Stimulated activated CD4-positive, alpha-beta T cell treated with anti-CD3 and anti-CD28 coated beads, Interleukin-1b, Interleukin-23, amount 100 ng/mL, for 4 hours (primary cell): Measurements from ENCODE around the gene SLC13A2.

Experiments
- DNase-seq, 2 donors: peaks; one replicate each; pipeline ENCODE4 v3.0.0-alpha.2; 2020; ENCODE audit warnings: low read depth in 2 of 2

SLC13A2 gene

DNA sequence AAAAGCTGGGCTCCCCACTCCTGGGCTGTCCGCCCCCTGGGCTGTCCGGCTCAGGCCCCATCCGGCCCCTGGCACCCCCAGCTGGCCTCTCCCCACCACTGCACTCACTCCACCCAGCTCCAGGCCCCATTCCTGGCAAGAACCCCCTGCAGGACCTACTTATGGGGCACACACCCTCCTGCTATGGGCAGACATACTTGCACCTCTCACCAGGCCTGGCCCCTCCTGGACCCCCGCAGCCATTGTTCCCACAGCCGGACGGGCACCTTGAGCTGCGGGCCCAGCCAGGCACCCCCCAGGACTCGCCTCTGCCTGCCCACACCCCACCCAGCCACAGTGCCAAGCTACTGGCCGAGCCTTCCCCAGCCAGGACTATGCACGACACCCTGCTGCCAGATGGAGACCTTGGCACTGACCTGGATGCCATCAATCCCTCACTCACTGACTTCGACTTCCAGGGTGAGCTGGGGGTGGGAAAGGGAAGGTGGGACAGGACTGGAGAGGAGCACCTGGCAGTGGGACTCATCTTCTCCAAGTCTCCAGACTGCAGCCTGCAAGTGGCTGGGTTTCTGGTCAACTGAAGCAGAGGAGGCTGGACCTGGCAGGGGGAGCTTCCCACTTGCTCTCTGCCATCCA, 61.4 kb downstream of the SLC13A2 start:
- DNase-seq = no peak

DNA sequence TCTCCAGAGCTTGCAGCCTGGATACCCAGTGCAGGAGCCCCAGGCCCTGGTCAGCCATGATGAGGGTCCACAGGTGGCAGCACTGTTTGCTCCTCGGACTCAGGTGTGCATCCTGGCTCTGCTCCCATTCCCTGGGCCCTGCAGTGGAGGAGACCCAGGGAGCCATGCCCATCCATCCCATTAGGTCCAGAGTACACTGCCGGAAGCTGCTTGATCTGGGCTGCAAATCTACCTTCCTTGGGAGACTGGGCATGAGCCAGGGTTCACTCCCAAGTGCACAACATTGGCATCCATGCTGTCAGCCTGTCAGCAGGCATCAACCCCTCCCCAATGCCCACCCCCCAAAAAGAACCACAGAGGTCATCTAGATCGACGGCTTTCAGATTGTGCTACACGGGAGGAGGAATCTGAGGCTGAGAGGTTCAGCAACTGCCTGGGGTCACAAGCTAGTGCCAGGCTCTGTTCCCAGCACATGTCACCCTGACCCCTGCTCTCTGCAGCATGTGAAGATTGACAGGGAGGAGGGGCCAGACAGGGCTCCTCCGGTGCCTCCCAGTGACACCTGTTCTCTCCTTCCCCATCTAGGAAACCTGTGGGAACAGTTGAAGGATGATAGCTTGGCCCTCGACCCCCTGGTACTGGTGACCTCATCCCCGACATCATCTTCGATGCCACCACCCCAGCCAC, 63.2 kb downstream of the SLC13A2 start:
- DNase-seq = no peak

GRCh38 chr17:28537219-28537610, 63.8 kb downstream of the SLC13A2 start:
- DNase-seq = no peak

DNA sequence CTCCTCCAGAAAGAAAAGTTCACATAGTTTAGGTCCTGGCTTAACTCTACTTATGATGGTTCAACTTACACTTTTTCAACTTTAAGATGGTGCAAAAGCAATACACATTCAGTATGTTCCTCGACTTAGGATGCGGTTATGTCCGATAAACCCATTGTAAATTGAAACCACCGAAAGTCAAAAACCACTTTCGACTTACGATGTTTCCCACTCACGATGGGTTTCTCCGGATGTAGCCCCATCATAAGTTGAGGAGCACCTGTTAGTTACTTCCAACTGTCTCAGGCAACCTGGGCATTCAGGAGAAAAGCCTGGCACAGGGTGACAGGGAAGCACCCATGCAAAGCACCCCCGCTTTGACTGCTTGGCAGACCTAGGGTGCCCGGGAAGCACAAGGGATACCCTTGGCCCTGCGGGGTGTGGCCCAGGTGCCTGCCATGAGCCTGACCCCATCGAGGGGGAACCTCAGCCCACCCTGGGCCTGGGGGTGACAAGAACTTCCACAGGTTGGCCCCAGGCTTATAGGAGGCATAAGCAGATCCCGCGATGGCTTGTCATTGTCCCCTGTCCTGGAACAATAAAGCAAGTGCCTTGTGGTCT, 65.0 kb downstream of the SLC13A2 start:
- DNase-seq = no peak

DNA sequence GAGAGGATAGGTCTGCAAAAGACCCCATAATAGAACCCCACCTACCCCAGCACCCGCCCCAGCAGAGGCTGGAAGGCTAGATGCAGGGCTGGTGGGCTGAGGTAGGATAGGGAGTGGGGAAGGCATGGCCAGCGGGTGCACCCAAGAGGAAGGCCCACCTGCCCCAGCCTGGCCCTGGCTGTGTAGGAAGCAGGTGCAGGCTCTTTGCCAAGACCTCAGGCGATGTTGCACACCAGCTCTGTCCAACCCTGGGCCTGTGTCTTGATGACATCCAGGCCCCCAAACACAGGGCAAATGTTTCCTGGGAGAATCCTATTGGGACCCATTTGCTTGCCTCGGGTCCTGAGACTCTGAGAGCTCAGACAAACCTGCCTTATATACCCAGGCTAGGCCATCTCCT, 66.8 kb downstream of the SLC13A2 start:
- DNase-seq = no peak

GRCh38 chr17:28541439-28541838, 68.0 kb downstream of the SLC13A2 start:
- no peak for DNase-seq

DNA sequence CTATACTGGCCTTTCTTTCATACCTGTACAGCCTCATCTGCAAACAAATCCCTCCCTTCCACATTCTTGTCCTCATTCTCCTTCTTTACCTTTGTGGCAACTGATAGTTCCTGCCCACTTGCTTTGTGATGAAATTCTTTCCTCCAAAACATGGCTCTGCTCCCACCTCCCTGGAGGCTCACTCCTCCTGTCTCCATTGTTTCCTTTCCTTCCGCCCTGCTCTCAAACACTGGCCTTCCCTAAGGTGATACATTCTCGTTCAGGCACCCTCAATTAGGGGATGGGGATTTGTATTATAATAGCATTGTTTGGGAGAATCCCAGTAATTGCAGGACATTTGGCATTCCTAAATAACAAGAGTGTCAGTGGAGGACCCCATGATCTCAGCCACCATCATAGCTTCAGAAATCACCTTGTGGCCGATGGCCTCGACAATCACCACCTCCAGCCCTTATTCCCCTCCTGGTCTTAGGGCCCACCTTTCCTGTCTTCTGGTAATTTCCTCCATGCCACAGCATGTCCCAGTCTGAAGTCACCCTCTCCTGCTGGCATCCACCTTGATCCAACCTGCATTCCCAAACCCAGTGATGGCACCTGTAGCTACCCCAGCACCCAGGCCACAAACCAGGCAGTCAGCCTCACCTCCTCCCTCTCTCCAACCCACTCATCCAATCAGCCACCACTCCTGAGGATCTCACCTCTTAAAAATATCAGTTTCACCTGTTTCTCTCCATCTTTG, 71.1 kb downstream of the SLC13A2 start:
- DNase-seq = no peak

GRCh38 chr17:28545141-28545503, 71.7 kb downstream of the SLC13A2 start:
- no peak for DNase-seq

DNA sequence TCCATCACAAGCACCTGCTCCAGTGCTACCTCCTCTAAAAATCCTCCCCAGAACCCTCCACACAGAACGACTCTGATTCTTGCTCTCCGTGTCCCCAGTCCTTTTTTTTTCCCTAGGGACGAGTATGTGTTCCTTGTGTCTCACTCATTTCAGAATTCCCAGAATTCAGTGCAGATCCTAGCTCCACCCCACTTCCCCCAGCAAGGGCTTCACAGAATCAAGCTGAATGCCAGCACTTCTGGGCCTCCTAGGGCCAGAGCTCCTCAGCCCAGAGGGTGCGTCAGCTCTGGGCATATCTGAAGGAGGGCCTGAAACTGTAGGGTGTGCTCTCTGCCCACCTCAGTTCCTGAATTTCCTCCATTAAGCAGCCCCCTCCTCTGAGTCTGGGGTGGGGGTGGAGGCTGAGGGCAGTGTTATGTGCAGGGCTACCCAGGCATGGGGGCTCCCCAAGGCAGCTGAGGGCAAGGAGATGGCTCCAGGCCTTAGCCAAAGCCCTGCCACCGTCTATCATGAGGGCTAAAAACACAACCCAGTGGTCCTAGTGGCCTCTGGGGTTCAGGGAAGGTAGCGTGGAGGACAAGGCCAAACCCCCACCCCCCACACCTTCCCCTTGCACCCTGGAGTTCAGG, 72.5 kb downstream of the SLC13A2 start:
- no peak for DNase-seq

- DNase-seq = no peak
Measured at GRCh38 chr17:28547096-28547622, 73.7 kb downstream of the SLC13A2 start.
